ENCODE measurements around the gene VASN. TPM values are rescaled to one million over a fixed set of nuclear protein-coding genes. Genes with fewer than 3 reads are reported as not detected.

The VASN gene
- total RNA-seq, 1 experiment from 2014 or later, result 45.3 TPM

GRCh38 chr16:4372001-4372577 is 441 bp downstream of the VASN start:
- Histone ChIP-seq H2AFZ (no peak overlapping the region), H3K27me3 (ENCODE audit: insufficient read depth, low read depth) (no peaks in the 10 kb centered on the region), H4K20me1 (ENCODE audit: insufficient read depth) (peaks cover 21% of the 10 kb centered on the region; the same call in 1 of the 2 replicates), H3K27ac (no peak overlapping the region), H3K4me3 (peak overlapping the region; percentile 61), H3K9me2 (ENCODE audit: insufficient read depth) (no peaks in the 10 kb centered on the region), H3K4me1 (replicated peaks; ENCODE audit: insufficient read depth) (peaks cover 91% of the 10 kb centered on the region), H3K9me3 (ENCODE audit: insufficient read depth, low read depth) (no peaks in the 10 kb centered on the region), H3K36me3 (ENCODE audit: low read depth) (no peaks in the 10 kb centered on the region), H3K4me2 (peak overlapping the region; percentile 97), H3K79me2 (ENCODE audit: low read depth) (peaks cover 21% of the 10 kb centered on the region), H3F3A (ENCODE audit: insufficient read depth, low read depth) (peaks cover 50% of the 10 kb centered on the region)
- BruUV-seq (replicated peaks), result TSS peak; percentile 55
- ChIA-PET POLR2A (ENCODE audit: unreplicated experiment) (interaction anchor here (0.6 kb wide), 1 partner anchor 123 kb away, joined by 4 read pairs; no protein-coding TSS in a partner anchor), CTCF (no interaction called here)
- no peak for TF ChIP-seq CTCF (conservative IDR thresholded peaks at IDR 0.05)
- no peak for TF ChIP-seq EZH2 (IDR thresholded peaks at IDR 0.05; ENCODE audit: low read depth)
- DNase-seq, result no peak
- intact Hi-C loops (cut with micrococcal nuclease; ENCODE audit: unreplicated experiment), result no loop called here

- peaks cover 21% of the 10 kb centered on the region; the same call in 1 of the 2 replicates for H4K20me1 ChIP-seq (ENCODE audit: insufficient read depth)
- peaks cover 46% of the 10 kb centered on the region for H3F3A ChIP-seq (ENCODE audit: insufficient read depth, low read depth)
- H3K9me2 ChIP-seq (ENCODE audit: insufficient read depth), result no peaks in the 10 kb centered on the region
- peak in 1 of 2 experiments; percentile 39 for DNase-seq
- peaks cover 23% of the 10 kb centered on the region for H3K79me2 ChIP-seq (ENCODE audit: low read depth)
- POLR2A ChIA-PET (ENCODE audit: unreplicated experiment), result interaction anchor here (0.6 to 2.9 kb wide), 2 partner anchors 20 to 122 kb away, joined by 4 to 22 read pairs; no protein-coding TSS in a partner anchor
- H2AFZ ChIP-seq, result no peak overlapping the region
- peak overlapping the region; percentile 61 for H3K4me3 ChIP-seq
- H3K36me3 ChIP-seq (ENCODE audit: low read depth), result no peaks in the 10 kb centered on the region
- peaks cover 84% of the 10 kb centered on the region for H3K4me1 ChIP-seq (replicated peaks; ENCODE audit: insufficient read depth)
- H3K4me2 ChIP-seq, result peak overlapping the region; percentile 97
- CTCF ChIA-PET, result interaction anchor here (0.6 to 1.2 kb wide), 5 partner anchors 24 to 84 kb away, joined by 3 to 18 read pairs (median 4); no protein-coding TSS in a partner anchor
- no TSS peak for BruUV-seq (replicated peaks)
- no peak for TF ChIP-seq EZH2 (IDR thresholded peaks at IDR 0.05; ENCODE audit: low read depth)
- intact Hi-C loops (cut with micrococcal nuclease; ENCODE audit: unreplicated experiment), result no loop called here
- H3K27me3 ChIP-seq (ENCODE audit: insufficient read depth, low read depth), result no peaks in the 10 kb centered on the region
- no peaks in the 10 kb centered on the region for H3K9me3 ChIP-seq (ENCODE audit: insufficient read depth, low read depth)
- H3K27ac ChIP-seq, result no peak overlapping the region
These were observed 1.1 kb downstream of the VASN start for GRCh38 chr16:4372578-4373355.

GRCh38 chr16:4373356-4373908 is 1.8 kb downstream of the VASN start:
- CTCF ChIA-PET, result interaction anchor here (0.5 to 1.2 kb wide), 7 partner anchors 14 to 85 kb away, joined by 3 to 18 read pairs (median 4); no protein-coding TSS in a partner anchor
- intact Hi-C loops (cut with micrococcal nuclease; ENCODE audit: unreplicated experiment), result no loop called here
- H3K4me1 ChIP-seq (replicated peaks; ENCODE audit: insufficient read depth), result peaks cover 77% of the 10 kb centered on the region

More at GRCh38 chr16:4373356-4373908, 1.8 kb downstream of the VASN start:
- Histone ChIP-seq H3K36me3 (ENCODE audit: low read depth) (no peaks in the 10 kb centered on the region), H3K4me2 (peak overlapping the region; percentile 97), H3K9me3 (ENCODE audit: insufficient read depth, low read depth) (no peaks in the 10 kb centered on the region), H3K27me3 (ENCODE audit: insufficient read depth, low read depth) (no peaks in the 10 kb centered on the region), H3K9me2 (ENCODE audit: insufficient read depth) (no peaks in the 10 kb centered on the region), H4K20me1 (ENCODE audit: insufficient read depth) (peaks cover 21% of the 10 kb centered on the region; the same call in 1 of the 2 replicates), H3K27ac (peak overlapping the region; percentile 62), H2AFZ (no peak overlapping the region), H3K79me2 (ENCODE audit: low read depth) (peaks cover 23% of the 10 kb centered on the region), H3F3A (ENCODE audit: insufficient read depth, low read depth) (peaks cover 42% of the 10 kb centered on the region), H3K4me3 (peak overlapping the region; percentile 61; the same call in 1 of the 2 replicates)
- no peak for DNase-seq
- TF ChIP-seq EZH2 (IDR thresholded peaks at IDR 0.05; ENCODE audit: low read depth) (no peak), CTCF (conservative IDR thresholded peaks at IDR 0.05) (no peak)
- BruUV-seq (replicated peaks), result no TSS peak
- POLR2A ChIA-PET (ENCODE audit: unreplicated experiment), result interaction anchor here (0.5 to 2.9 kb wide), 7 partner anchors 15 to 737 kb away, joined by 4 to 22 read pairs (median 5); no protein-coding TSS in a partner anchor
